ENCODE data around the gene CYTH4.
A peak's percentile ranks its signal among the peaks of the same experiment; 100 is the strongest.

Gene CYTH4

DNA sequence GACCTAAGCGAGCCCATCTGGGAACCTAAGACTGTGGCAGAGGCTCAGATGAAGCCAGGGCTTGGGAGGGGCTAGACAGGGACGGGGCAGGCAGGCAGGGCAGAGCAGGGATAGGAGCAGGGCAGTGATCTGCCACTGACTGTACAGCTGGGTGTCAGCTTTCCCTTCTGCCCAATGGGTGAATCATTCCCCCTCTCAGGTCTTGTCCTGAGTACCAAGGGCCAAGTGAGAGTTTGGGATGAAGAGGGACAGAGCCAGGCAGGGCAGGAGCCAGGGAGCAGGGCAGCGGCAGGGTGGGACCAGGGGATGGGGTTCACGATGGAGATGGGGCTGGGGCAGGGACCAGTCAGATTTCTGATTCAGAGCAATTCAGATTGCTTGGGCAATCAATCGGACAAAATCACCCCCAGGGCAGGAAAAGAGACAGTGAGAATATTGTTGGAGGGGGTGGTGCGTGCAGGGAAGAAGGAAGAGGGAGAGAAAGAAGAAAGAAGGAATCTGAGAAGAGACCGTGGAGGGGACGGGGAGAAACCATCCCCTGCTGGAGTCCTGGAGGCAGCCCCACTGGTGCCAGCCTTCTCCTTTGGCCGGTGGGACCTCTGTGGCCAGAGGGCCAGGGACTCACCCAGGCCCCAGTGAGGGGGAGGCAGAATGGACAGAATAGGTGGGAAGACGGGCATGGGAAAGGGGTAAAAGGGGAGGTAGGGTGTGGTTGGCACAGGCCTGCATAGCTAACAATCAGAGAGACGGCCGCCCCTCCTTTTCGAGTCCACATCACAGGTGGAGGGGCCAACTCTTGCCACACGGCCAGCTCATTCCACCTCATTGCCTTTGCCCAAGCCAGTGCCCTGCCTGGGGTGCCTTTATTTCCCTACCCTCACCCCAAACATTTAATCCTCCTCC, 47.2 kb downstream of the CYTH4 start:
- no peak for DNase-seq (ENCODE audit: low spot score)

DNA sequence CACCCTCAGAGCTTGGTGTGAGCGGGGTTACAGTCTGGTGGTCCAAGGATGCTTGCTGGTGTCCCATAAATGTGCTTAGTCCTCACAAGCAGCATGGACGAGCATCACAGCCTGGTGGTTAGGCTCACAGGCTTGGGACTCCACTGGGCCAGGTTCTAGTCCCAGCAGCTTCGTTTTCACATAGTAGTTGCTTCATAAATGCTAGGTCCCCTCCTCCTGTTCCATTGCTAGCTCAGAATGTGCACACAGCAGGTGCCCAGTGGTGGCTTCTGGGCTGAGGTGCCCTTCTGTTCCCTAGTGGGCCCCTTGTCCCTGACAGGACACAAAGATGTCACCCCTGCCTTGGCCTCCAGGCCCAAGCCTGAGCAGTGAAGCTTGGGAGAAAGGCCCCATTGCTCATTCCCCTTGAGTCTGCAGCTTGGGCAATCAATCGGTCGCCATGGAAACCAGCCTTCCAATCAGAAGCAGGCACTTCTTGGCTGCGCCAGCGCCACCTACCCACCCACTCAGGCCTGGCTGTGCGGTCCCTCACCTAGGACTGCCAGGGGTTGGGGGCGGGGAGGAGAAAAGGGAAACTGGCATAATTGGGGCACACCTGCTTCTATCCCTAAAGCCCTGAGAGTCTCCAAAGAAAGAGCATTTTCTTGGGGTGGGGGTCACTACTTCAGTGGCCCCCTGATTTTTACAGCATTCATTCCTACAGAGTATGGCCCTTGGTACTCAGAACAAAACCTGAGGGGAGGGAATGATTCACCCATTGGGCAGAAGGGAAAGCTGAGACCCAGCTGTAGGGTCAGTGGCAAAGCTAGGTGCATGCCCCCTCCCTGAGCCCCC, 48.1 kb downstream of the CYTH4 start:
- DNase-seq (ENCODE audit: low spot score), result no peak

DNA sequence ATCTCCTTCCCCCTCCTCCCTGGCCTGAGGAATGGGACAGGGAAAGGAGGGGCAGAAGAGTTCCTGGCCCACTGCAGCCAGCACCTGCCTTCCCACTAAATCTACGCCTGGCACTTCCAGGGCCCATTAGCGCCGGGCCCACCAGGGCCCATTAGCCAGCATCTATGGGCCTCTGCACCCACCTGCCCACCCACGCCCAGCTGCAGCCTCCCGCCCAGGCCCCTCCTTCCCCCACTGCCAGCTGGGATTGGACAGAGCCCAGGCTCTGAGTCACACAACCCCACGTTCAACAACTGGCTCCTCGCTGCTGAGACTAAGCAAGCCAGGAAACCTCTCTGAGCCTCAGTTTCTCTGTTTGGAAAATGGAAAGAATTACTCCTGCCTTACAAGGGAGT, 48.7 kb downstream of the CYTH4 start:
- DNase-seq (ENCODE audit: low spot score), result peak; percentile 46

DNA sequence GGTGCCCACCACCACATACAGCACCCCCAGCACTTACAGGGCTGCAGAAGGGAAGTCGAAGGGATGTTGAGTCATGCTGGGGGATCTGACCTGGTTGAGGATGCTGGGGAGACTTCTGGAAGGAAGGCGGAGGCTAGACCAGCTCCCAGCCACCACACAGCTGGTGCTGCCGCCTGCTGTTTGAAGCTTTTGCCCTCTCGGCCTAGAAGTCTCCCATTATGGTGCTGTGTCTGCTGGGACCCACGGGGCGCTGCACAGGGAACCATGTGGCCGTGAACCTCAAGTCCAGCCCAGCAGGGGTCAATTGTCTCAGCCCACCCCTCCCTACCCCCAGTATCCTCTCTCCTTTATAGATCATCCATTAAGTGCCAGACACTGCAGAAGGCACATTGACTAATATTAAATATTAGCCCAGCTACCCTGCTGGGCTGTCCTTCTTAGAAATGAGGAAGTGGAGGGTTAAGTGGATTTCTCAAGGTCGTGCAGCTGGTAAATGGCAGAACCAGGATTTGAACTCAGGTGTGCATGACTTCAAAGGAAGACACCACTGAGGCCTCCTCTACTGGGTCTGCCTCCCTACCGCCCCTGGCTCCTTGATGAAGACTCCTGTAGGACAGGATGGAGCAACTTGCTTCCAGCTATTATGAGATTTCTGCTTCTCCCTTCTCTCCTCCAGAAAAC, 49.7 kb downstream of the CYTH4 start:
- no peak for DNase-seq (ENCODE audit: low spot score)

DNA sequence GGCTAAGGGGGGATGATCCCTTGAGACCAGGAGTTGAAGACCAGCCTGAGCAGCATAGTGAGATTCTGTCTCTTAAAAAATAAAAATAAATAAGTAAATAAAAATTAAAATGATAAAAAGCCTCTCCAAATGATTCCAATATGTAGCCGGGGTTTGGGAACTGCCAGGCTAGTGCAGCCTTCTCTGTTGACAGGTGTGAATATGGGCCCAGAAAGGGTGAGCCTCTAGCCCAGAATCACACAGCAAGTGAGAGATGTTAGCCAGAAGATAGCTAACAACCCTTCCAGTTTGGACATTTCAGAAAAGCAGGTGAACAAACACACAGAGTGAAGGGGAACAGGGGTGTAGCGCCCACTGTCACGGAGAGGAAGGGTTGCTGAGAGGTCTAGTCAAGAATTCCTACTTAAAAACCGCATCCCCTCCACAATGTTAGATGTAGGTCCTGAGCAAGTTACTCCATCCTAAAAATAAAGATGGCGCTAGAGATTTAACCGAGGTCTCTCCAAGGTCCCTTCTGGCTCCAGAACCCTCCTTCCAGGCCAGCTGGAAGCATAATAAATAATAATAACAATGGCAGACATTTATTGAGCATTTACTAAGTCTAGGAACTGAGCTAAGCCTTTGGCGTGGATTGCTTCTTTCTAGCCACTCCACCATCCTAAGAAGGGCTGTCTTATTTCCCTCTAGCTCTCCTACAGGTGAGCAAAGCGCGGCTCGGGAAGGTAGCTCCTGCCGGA, 51.6 kb downstream of the CYTH4 start:
- DNase-seq (ENCODE audit: low spot score), result no peak

DNA sequence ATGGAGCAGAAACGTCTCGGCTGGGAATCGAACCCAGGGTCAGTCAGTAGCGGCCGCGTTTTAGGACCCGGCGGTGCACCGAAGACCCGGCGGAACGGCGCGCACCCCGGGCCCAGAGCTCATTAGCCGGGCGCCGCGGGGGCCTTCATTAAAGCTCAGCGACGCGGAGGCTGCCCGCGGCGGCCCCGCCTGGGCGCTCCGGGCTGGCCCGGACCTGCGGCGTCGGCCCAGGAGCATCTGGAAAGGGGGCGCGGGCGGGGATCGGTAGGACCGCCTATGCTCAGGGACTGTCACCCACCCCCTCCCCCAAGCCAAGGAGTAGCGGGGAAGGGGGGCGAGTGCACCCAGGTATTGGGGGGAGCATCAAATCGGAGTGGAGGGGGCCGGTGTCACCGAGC, 52.2 kb downstream of the CYTH4 start:
- no peak for DNase-seq (ENCODE audit: low spot score)

DNA sequence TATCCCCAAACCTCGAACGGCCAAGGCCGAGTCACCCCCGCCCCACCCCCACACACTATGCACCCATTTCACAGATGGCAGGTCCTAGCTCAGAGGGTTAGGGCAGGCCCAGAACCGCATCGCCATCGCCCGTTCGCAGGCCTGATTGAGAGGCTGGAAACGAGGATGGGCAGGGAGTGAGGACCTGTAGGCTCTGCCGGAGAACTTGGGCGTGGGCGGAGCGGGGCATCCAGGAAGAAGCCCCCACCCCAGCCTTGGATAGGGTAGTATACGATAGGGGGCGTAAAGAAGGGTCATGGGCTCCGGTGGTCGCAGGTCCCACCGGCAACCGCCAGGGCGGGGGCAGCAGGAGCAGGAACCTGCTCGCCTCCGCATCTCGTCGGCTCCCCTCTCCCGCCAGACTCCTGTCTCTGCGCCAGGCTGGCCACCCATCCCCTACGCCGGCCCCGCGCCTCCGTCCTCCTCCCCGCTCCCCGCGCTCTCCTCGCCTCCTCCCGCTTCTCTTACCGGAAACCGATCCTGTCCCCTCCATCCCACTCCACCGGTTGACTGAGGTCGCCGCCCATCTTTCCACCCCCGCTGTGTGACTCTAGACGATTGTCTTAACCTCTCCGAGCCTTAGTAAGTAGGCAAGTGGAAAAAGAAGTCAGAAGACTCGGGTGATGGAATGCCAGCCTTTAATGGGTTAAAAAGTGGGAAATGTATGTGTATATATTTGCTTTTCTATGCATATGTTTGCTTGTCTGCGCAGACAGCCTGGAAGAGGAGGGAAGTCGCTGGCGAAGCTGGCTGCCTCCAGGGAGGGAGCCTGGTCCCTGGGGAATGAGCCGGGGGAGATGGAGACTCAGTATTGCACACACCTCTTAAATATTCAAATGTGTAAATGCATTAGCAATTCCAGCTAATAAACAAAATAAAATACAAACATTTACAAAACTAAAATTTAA, 52.8 kb downstream of the CYTH4 start:
- DNase-seq (ENCODE audit: low spot score), result no peak

DNA sequence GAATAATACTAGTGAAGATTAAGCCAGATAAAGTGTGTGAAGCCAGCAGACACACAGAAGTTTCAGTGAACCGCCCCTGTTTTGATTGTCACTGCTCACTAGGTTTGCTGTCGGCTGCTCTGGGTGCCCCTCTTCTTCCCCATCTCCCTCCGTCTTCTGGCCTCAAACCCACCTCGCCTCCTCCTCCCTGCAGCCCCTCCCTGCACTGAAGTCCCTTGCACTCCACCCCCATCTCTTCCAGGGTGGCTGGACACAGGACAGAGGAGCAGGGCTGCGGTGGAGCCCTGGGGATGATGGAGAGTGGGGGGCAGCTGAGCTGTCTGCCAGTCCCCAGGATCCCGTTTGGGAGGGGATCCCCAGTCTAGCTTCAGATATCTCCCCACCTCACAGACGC, 53.5 kb downstream of the CYTH4 start:
- no peak for DNase-seq (ENCODE audit: low spot score)

DNA sequence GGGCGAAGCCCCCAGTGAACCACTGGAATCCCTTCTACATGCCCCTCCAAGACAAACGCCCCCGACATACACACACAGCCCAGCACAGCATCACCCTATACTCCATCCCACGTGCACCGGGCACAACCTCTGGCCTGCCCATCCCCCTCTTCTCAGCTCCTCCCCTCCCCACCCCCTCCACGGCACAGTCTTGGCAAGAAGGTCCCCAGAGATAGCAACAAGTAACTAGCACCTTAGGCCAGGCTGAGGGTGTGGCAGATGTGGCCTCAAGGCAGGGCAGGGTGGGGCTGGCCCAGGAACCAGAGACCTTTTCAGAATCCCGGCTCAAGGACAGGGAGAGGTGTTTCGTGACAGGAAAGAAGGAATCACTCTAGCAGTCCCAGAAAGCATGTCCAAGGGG, 54.3 kb downstream of the CYTH4 start:
- DNase-seq (ENCODE audit: low spot score), result no peak

DNA sequence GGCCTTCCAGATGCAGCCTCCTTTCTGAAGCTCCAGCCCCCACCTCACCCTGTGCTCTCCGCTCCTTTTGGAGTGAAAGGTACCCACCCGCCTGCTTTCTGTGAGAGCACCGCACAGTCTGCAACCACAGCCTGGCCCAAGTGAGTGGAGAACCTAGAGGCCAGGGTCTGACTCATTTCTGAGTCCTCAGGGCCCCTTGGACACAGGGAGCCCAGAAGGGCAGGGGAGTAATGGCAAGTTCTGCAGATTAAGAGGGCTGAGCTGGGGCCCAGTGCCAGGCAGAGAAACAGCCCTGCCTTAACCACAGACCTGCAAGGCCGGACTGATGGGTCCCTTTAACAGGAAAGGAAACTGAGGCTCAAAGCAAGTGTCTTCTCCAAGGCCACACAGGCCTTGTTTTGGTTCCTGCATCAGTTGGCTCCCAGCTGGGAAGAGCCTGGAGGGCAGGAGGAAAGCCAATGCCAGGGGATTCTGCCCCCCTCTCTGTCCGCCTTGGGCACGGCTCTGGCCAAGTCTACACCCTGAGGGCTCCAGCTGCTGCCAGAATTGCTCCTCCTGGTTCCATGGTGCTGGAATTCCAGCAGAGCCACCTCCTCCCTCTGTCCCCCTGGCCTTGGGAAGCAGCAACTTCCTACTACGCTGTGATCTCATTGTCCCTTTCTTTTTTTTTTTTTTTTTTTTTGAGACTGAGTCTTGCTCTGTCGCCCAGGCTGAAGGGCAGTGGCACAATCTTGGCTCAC, 55.1 kb downstream of the CYTH4 start:
- DNase-seq (ENCODE audit: low spot score), result no peak

DNA sequence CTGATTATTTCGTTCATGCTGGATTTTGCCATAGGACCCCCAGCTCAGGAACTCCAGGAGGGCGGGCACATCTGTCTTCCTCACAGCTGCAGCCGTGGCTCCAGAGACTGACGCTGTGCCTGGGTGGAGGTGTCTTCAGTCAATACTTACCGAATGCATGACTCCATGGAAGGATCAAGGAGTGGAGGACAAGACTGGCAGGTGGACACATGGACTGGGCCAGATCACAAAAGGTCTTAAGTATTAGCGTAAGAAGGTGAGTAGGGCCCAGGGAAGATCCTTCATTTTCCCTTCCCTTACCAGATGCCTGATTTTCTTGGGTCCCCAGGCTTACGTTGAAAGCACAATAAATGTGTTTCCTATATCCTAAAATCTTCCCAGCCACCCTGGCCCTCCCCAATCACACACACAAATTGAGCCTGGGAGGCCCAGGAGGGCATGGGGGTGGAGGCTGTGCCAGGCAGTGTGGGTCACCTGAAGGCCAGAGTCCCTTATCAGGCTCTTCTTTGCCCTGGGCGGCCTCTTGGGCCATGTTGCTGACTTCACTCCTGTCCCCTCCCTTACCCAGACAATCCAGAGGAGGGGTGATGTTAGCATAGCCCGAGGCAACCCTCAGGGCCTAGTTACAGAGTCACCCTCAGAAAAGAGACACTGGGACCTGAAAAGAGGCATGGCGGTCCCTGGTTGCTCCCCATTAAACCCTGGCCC, 56.4 kb downstream of the CYTH4 start:
- DNase-seq (ENCODE audit: low spot score), result no peak

DNA sequence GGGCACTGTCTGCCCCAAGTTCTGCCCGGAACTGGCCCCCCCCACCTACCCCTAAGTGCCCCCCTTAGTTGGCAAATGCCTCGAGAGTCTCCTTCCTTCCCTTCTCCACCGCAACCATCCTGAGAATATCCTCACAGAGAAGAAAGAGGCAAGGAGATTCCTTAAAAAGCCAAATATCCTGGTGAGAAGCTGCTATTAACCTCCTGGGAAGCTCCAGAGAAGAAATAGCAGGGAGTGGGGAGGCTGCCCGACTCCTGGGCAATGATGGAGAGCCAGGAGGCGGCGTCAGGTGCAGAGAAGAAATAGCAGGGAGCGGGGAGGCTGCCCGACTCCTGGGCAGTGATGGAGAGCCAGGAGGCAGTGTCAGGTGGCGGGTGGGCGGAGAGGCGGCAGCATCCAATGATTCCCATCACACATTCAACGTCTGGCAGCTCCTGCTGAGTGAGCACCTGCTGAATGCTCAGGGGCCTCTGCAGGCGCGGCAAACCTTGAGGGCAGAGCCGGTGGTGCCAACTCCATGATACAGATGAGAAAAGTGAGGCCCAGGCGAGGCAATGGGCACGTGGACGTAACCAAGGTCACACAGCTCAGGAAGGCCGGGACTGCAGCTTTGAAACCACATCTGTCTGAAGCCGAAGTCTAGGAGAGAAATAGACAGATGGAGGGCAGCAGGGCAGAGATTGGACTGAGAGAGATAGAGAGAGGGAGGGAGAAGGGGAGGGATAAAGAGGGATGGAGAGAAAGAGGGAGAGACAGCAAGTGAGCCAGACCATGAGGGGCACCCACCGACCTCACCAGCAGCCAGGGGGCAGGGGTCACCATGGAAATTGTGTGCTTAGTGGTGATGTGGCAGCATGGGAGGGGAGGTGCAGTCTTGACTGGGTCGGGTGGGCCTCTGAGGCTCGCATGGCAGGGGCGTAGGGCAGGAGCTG, 58.3 kb downstream of the CYTH4 start:
- DNase-seq (ENCODE audit: low spot score), result no peak

DNA sequence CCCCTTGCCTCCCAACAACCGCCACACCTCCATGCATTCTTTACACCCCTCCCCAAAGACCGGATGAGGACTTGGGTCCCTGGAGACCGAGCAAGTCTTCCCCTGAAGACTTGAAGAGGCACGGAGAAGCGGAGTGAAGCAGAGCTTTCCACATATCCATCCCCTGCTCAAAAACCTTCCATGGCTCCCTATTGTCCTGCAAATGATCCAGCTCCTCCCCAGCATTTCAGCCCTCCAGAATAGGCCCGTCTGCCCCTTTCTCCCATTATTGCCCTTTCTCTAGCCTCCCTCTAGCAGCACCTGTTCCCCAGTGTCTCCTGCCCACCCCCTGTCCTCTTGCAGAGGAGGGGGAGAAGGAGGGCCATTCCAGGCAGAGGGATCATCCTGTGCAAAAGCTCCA, 59.8 kb downstream of the CYTH4 start:
- DNase-seq (ENCODE audit: low spot score), result no peak

DNA sequence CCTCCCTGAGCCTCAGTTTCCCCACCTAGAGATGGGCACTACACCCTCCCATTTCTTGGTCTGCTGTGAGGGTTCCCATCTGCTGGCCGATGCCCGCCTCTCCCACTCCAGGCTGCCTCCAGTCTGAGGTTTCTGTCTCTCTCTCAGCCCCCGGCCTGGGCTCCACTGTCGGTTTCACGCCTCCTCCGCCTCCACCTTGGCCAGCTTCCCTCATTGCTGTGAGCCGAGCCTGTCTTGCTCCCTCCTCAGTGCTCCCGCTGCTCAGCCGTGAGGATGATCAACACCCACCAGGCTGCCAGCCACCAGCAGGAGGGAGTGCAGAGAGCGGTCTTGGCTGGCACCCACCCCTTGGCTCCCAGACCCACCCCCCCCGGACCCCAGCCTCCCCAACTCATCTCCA, 61.0 kb downstream of the CYTH4 start:
- DNase-seq (ENCODE audit: low spot score), result no peak

DNA sequence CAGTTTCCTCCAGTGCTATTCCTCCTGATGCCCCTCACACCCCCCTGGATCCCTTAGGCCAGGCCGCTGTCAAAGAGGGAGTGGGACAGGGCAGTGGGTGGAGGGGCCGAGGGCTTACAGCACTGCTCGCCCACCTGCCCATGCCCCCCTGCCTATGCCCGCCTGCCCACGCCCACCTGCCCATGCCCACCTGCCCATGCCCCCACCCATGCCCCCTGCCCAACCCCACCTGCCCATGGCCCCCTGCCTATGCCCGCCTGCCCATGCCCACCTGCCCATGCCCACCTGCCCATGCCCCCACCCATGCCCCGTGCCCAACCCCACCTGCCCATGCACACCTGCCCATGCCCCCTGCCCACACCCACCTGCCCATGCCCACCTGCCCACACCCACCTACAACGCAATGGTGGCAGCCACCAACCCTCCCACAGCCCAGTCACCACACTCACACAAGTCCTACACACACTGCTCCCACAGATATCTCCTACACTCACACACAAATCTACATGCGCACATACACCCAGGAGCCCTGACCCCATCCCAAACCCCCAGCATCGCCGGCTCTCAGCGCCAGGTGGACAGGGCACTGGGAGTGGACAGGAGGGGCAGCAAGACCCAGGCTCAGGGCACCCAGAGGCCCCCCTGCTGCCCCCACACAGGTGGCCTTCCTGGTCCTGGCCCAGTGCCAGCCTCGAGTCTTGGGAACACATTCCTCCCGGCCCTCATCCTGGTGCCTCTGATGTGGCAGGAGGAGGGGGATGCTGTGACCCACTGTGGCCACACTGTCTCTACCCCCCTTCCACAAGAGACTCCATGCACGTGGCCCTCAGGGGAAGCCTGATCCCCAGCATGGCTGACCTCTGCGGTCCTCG, 61.8 kb downstream of the CYTH4 start:
- DNase-seq (ENCODE audit: low spot score), result no peak

DNA sequence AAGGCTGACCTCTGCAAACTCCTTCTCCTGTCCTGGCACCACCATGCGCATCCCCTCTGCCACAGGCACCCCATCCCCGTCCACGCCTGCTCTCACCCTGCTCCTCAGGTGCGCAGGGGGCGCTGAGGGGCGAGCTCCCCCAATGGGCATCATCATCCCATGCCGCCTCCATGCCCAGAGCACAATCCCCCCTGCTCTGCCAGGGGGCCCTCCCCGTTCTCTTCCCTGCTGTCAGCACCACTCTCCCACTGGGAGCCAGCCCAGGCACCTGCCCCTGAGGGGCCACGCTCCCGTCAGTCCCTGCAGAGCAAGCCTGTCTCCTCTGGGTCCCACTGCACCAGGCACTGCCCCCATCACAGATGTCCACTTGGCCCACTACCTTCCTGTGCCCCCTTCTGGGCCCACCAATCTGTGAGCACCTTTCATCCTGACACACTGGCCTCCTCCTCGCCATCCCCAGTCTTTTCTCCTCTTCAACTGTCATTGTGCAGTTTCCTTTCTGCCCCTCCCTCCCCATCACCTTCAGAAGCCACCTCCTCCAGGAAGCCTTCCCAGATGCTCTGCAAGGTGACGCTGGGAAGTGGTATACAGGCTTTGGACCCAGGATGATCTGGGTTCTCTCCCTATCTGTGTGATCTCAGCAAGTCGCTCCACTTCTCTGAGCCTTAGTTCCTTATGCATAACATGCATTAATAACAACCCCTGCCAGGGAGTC, 62.6 kb downstream of the CYTH4 start:
- DNase-seq (ENCODE audit: low spot score), result no peak
